Upper lobe of right lung (tissue), 1 donor: ENCODE results near the gene FRMD4B. TPM values are rescaled to one million over a fixed set of nuclear protein-coding genes. Genes with fewer than 3 reads are reported as not detected.
A peak's percentile ranks its signal among the peaks of the same experiment; 100 is the strongest.

Source experiments
- ATAC-seq: fragments of 200-7000 bp; cut with Tn5 transposase; one replicate; pipeline ENCODE4 v1.9.1; 2020; ENCODE audit warnings: mild to moderate bottlenecking, moderate library complexity
- DNase-seq: peaks from one replicate; pipeline ENCODE4 v3.0.0-alpha.2; 2020
- H3K27ac ChIP-seq: fragments of 200-600 bp; one replicate; pipeline ENCODE4 v1.8.0; 2022
- H3K27me3 ChIP-seq: fragments of 200-600 bp; one replicate; pipeline ENCODE4 v1.8.0; 2022; ENCODE audit warnings: mild to moderate bottlenecking
- H3K36me3 ChIP-seq: fragments of 200-600 bp; one replicate; pipeline ENCODE4 v1.8.0; 2022
- H3K4me1 ChIP-seq: fragments of 200-600 bp; one replicate; pipeline ENCODE4 v1.8.0; 2022
- H3K4me3 ChIP-seq: fragments of 200-600 bp; one replicate; pipeline ENCODE4 v1.8.0; 2022; ENCODE audit warnings: mild to moderate bottlenecking
- H3K9me3 ChIP-seq: fragments of 200-600 bp; one replicate; pipeline ENCODE4 v1.8.0; 2022
- intact Hi-C: fragments of 100-400 bp; cut with DNase I; formaldehyde crosslinking; loops from one replicate; pipeline ENCODE4 v1.11.0; 2022
- total RNA-seq: library from RNA; stranded (reverse); fragmentation: NEBNext Ultra II Directional; extraction: Animal tissue kit (Norgen Biotek cat#: 25700); gene quantifications from one replicate; pipeline ENCODE4 v1.2.1, GENCODE V29; 2021
- TF ChIP-seq, protein P1 (sequence below): fragments of 200-600 bp; IDR thresholded peaks from one replicate; pipeline ENCODE4 v1.8.0; 2022; ENCODE audit warnings: antibody characterized with exemption
- donor health status: DM: no; HTN: yes; CAD: no; lungs with severe emphysema.

The FRMD4B gene
- total RNA-seq, 1 donor from 2014 or later, result 60.7 TPM

DNA sequence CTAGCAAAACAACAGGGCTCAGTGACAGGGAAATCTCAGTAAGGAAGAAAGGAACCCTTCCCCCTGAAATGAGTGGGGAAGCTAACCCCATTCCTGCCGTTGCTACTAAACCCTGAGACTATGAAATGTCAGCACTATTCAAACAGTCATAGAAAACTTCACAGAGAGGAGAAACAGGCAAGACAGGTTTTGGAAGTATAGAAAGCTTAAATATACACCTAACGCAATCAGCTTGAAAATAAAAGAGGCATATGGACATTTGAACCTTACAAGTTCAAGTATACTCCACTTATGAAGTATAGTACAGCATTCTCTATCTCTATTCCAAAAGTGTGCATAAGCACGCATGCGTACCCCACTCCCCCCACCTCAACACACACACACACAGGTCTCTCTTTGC, 17.6 kb upstream of the FRMD4B start:
- DNase-seq (no peak), ATAC-seq (peak; percentile 55)
- TF ChIP-seq, protein P1, sequence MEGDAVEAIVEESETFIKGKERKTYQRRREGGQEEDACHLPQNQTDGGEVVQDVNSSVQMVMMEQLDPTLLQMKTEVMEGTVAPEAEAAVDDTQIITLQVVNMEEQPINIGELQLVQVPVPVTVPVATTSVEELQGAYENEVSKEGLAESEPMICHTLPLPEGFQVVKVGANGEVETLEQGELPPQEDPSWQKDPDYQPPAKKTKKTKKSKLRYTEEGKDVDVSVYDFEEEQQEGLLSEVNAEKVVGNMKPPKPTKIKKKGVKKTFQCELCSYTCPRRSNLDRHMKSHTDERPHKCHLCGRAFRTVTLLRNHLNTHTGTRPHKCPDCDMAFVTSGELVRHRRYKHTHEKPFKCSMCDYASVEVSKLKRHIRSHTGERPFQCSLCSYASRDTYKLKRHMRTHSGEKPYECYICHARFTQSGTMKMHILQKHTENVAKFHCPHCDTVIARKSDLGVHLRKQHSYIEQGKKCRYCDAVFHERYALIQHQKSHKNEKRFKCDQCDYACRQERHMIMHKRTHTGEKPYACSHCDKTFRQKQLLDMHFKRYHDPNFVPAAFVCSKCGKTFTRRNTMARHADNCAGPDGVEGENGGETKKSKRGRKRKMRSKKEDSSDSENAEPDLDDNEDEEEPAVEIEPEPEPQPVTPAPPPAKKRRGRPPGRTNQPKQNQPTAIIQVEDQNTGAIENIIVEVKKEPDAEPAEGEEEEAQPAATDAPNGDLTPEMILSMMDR, result no peak
- Histone ChIP-seq H3K4me1 (no peaks in the 10 kb centered on the region), H3K9me3 (no peaks in the 10 kb centered on the region), H3K36me3 (no peaks in the 10 kb centered on the region), H3K4me3 (no peak overlapping the region), H3K27ac (peak overlapping the region; percentile 59), H3K27me3 (no peaks in the 10 kb centered on the region)
- intact Hi-C loops, result no loop called here

DNA sequence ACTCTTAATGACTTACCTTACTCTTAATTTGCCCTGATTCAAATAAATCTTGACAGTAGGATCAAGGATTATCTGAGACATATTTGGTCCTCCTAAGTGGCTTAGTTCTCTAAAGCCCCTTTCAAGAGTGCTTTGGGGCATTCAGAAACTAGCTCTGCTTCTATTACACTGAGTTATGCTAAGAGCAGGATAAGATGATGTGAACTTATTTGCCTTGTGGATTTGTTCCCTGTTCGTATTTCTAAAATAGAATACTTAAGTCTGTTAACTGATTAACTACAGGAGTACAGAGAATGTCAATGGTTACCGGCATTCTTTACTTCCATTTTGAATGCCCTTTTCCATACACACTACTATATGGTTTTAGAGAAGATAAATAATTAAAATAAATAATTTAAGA, 14.8 kb upstream of the FRMD4B start:
- TF ChIP-seq, protein P1, result no peak
- no peaks in the 10 kb centered on the region for H3K27me3 ChIP-seq
- ATAC-seq, result peak; percentile 83
- DNase-seq, result no peak
- H3K4me3 ChIP-seq, result no peak overlapping the region
- no peaks in the 10 kb centered on the region for H3K4me1 ChIP-seq
- no peaks in the 10 kb centered on the region for H3K36me3 ChIP-seq
- intact Hi-C loops, result no loop called here
- no peaks in the 10 kb centered on the region for H3K9me3 ChIP-seq
- H3K27ac ChIP-seq, result peak overlapping the region; percentile 34

DNA sequence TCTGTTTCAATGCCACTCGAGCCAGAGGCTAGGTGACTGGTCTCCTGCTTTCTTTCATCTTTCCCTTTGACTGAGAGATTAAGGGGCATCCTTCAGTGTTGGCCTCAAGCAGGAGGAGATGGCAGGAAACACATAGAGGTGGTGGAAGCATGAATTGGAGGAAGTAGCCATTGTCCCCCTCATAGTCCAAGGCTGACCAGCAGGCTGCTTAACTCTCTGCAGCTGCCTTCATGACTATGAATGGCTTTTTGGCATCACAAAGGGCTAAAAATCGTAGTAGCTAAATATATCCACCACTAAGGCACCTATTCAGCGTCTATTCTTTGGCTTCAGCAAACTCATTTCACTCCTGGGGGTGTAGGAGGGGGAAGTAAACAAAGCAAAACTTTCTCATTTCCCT, 7.0 kb upstream of the FRMD4B start:
- TF ChIP-seq, protein P1, result no peak
- H3K36me3 ChIP-seq, result no peaks in the 10 kb centered on the region
- intact Hi-C loops, result no loop called here

DNA sequence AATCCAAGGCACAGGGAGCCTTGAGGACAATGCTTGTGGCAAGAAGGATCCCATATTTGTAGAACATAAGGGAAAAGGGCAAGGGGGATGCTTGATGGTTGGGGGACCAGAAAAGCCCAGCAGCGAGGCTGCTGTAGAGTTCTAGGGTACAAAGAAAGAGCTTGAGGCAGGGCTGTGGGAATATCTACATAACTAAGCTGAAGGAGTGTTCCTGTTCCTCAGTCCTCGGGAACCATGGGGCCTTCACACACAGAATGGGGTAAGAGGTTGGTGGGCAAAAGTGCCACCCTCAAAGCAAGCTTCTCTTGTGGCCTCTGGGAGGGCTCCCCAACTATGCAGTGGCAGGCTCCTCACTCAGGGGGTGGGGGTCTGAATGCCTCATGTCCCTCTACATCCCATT, 6.5 kb upstream of the FRMD4B start:
- H3K4me3 ChIP-seq, result no peak overlapping the region
- H3K9me3 ChIP-seq, result no peaks in the 10 kb centered on the region
- TF ChIP-seq, protein P1, result no peak
- ATAC-seq (no peak), DNase-seq (no peak)
- H3K4me1 ChIP-seq, result peaks cover 10% of the 10 kb centered on the region
- H3K27me3 ChIP-seq, result no peaks in the 10 kb centered on the region
- no peaks in the 10 kb centered on the region for H3K36me3 ChIP-seq
- no peak overlapping the region for H3K27ac ChIP-seq
- intact Hi-C loops, result no loop called here

More for the DNA sequence above, 7.0 kb upstream of the FRMD4B start:
- no peak overlapping the region for H3K27ac ChIP-seq
- ATAC-seq, result no peak
- peaks cover 10% of the 10 kb centered on the region for H3K4me1 ChIP-seq
- no peaks in the 10 kb centered on the region for H3K9me3 ChIP-seq
- no peak overlapping the region for H3K4me3 ChIP-seq
- no peak for DNase-seq
- H3K27me3 ChIP-seq, result no peaks in the 10 kb centered on the region

DNA sequence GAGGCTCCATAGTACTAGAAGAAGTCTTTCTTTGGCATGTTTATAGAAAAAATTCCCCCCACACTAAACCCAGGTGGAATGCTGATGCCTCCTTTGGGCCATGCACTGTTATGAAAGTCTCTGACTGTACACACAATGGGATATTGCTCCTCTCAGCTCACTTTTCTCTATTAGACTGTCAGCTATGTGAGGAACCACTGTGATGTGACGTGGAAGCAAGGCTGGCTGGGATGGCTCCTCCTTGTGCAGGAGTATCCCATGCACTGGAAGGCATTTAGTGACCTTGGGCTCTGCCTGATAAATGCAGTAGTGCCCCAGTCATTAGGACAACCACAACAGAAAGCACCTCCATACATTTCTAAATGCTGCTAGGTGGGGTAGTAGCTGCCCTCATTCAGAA, 5.7 kb upstream of the FRMD4B start:
- intact Hi-C loops, result no loop called here
- Histone ChIP-seq H3K27ac (no peak overlapping the region), H3K4me3 (no peak overlapping the region), H3K27me3 (no peaks in the 10 kb centered on the region), H3K36me3 (no peaks in the 10 kb centered on the region), H3K9me3 (no peaks in the 10 kb centered on the region), H3K4me1 (peaks cover 13% of the 10 kb centered on the region)
- DNase-seq (no peak), ATAC-seq (no peak)
- TF ChIP-seq, protein P1, result no peak

DNA sequence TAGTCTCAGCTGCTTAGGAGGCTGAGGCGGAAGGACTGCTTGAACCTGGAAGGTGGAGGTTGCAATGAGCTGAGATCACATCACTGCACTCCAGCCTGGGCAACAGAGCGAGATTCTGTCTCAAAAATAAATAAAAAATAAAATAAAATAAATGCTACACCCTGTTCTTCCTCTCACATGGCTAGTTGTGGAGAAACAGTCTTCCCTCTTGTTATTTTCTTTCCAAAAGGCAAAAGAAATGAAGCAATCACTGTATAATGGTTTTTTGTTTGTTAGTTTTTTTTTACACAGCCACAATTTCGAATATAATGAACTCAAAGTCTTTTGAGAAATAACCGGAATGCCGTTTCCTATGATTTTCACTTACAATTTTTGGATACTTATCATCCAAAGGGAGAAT, 4.9 kb upstream of the FRMD4B start:
- H3K27ac ChIP-seq, result no peak overlapping the region
- intact Hi-C loops, result no loop called here
- DNase-seq, result no peak
- peaks cover 18% of the 10 kb centered on the region for H3K4me1 ChIP-seq
- H3K36me3 ChIP-seq, result no peaks in the 10 kb centered on the region
- H3K27me3 ChIP-seq, result no peaks in the 10 kb centered on the region
- no peaks in the 10 kb centered on the region for H3K9me3 ChIP-seq
- ATAC-seq, result no peak
- TF ChIP-seq, protein P1, result no peak
- H3K4me3 ChIP-seq, result no peak overlapping the region
